ENCODE measurements around the gene COL13A1.

DNA sequence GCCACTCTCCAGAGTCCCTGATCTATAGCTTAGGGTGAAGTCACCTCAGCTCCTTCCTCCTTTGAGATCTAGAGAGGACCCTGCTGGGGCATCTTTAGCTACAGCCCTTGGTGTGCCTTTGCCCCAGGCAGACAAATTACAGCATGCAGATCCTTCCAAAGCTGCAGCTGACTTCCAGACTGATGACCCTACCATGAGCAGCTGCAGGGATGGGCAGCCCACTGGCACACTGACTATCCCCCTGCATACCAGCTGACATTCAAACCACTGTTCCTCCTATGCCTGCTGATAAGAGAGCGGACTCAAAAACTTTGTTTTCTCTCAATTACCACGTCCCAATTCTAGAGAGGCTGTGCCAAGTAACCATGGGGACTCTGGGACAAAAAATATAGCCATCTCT is 70.6 kb downstream of the COL13A1 start:
- TF ChIP-seq, protein P1, sequence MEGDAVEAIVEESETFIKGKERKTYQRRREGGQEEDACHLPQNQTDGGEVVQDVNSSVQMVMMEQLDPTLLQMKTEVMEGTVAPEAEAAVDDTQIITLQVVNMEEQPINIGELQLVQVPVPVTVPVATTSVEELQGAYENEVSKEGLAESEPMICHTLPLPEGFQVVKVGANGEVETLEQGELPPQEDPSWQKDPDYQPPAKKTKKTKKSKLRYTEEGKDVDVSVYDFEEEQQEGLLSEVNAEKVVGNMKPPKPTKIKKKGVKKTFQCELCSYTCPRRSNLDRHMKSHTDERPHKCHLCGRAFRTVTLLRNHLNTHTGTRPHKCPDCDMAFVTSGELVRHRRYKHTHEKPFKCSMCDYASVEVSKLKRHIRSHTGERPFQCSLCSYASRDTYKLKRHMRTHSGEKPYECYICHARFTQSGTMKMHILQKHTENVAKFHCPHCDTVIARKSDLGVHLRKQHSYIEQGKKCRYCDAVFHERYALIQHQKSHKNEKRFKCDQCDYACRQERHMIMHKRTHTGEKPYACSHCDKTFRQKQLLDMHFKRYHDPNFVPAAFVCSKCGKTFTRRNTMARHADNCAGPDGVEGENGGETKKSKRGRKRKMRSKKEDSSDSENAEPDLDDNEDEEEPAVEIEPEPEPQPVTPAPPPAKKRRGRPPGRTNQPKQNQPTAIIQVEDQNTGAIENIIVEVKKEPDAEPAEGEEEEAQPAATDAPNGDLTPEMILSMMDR (conservative IDR thresholded peaks at IDR 0.05; ENCODE audit: low read depth in 2 of 2) = no peak
- TF ChIP-seq EZH2 (IDR thresholded peaks at IDR 0.05; ENCODE audit: low read depth, unreplicated experiment) = no peak
- TF ChIP-seq, protein P2, sequence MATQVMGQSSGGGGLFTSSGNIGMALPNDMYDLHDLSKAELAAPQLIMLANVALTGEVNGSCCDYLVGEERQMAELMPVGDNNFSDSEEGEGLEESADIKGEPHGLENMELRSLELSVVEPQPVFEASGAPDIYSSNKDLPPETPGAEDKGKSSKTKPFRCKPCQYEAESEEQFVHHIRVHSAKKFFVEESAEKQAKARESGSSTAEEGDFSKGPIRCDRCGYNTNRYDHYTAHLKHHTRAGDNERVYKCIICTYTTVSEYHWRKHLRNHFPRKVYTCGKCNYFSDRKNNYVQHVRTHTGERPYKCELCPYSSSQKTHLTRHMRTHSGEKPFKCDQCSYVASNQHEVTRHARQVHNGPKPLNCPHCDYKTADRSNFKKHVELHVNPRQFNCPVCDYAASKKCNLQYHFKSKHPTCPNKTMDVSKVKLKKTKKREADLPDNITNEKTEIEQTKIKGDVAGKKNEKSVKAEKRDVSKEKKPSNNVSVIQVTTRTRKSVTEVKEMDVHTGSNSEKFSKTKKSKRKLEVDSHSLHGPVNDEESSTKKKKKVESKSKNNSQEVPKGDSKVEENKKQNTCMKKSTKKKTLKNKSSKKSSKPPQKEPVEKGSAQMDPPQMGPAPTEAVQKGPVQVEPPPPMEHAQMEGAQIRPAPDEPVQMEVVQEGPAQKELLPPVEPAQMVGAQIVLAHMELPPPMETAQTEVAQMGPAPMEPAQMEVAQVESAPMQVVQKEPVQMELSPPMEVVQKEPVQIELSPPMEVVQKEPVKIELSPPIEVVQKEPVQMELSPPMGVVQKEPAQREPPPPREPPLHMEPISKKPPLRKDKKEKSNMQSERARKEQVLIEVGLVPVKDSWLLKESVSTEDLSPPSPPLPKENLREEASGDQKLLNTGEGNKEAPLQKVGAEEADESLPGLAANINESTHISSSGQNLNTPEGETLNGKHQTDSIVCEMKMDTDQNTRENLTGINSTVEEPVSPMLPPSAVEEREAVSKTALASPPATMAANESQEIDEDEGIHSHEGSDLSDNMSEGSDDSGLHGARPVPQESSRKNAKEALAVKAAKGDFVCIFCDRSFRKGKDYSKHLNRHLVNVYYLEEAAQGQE (IDR thresholded peaks at IDR 0.05; ENCODE audit: unreplicated experiment) = no peak
- TF ChIP-seq EZH2phosphoT487 (IDR thresholded peaks at IDR 0.05; ENCODE audit: unreplicated experiment) = no peak
- no peak for TF ChIP-seq ZNF331 (CRISPR knock-in tag; IDR thresholded peaks at IDR 0.05; ENCODE audit: low read depth)
- TF ChIP-seq ETS1 (IDR thresholded peaks at IDR 0.05) = no peak
